Activated T-helper 2 cell treated with anti-CD3 and anti-CD28 coated beads, Interferon-gamma antibody, Interleukin-2, Interleukin-4, amounts not matched to agents 10 μg/mL and 5 μg/mL and 100 μg/mL, durations not matched to agents 14 hours and 24 hours and 36 hours (primary cell): Measurements from ENCODE around the gene STT3B. TPM values are rescaled to one million over a fixed set of nuclear protein-coding genes. Genes with fewer than 3 reads are reported as not detected.

Experiments used
- DNase-seq: peaks from one replicate; pipeline ENCODE4 v3.0.0; 2021; ENCODE audit warnings: low spot score
- H3K27ac Mint-ChIP-seq: one replicate; pipeline ENCODE4 v1.8.0; 2021; ENCODE audit warnings: mixed read lengths
- H3K27me3 Mint-ChIP-seq: one replicate; pipeline ENCODE4 v1.8.0; 2021; ENCODE audit warnings: low read depth, mixed read lengths
- H3K36me3 Mint-ChIP-seq: one replicate; pipeline ENCODE4 v1.8.0; 2021; ENCODE audit warnings: low read depth, mixed read lengths
- H3K4me1 Mint-ChIP-seq: one replicate; pipeline ENCODE4 v1.8.0; 2021; ENCODE audit warnings: low read depth, mixed read lengths
- H3K4me3 Mint-ChIP-seq: one replicate; pipeline ENCODE4 v1.8.0; 2021; ENCODE audit warnings: low read depth, mild to moderate bottlenecking, moderate library complexity, mixed read lengths
- H3K9me3 Mint-ChIP-seq: one replicate; pipeline ENCODE4 v1.8.0; 2021; ENCODE audit warnings: mixed read lengths
- intact Hi-C: fragments of 100-400 bp; cut with micrococcal nuclease; formaldehyde crosslinking; loops from one replicate; pipeline ENCODE4 v1.15.1; 2023
- total RNA-seq: library from RNA; stranded (reverse); gene quantifications from 2 replicates; pipeline ENCODE4 v1.2.3, GENCODE V29; 2022

Gene STT3B
- total RNA-seq, 1 donor from 2014 or later: 114 TPM

- no peaks in the 10 kb centered on the region for H3K9me3 Mint-ChIP-seq
- H3K27ac Mint-ChIP-seq: no peak overlapping the region
- H3K4me1 Mint-ChIP-seq: peaks cover 60% of the 10 kb centered on the region
- no peak for DNase-seq
- no peaks in the 10 kb centered on the region for H3K27me3 Mint-ChIP-seq
- no peak overlapping the region for H3K4me3 Mint-ChIP-seq
- peaks cover 12% of the 10 kb centered on the region for H3K36me3 Mint-ChIP-seq
- intact Hi-C loops: loop anchor here (5.0 kb wide), 1 partner anchor 70 kb away; no protein-coding TSS in a partner anchor
These were observed 34.3 kb downstream of the STT3B start for GRCh38 chr3:31567036-31567435.

GRCh38 chr3:31568649-31569048 lies 35.9 kb downstream of the STT3B start:
- no peak for DNase-seq
- H3K27ac Mint-ChIP-seq: no peak overlapping the region
- H3K9me3 Mint-ChIP-seq: no peaks in the 10 kb centered on the region
- peaks cover 51% of the 10 kb centered on the region for H3K4me1 Mint-ChIP-seq
- H3K27me3 Mint-ChIP-seq: no peaks in the 10 kb centered on the region
- peaks cover 12% of the 10 kb centered on the region for H3K36me3 Mint-ChIP-seq
- intact Hi-C loops: loop anchor here (5.0 kb wide), 1 partner anchor 69 kb away; no protein-coding TSS in a partner anchor
- H3K4me3 Mint-ChIP-seq: no peak overlapping the region

GRCh38 chr3:31571325-31571724 lies 38.6 kb downstream of the STT3B start:
- no peak for DNase-seq
- Mint-ChIP-seq H3K4me1 (peaks cover 52% of the 10 kb centered on the region), H3K27ac (no peak overlapping the region), H3K36me3 (peaks cover 12% of the 10 kb centered on the region), H3K9me3 (no peaks in the 10 kb centered on the region), H3K4me3 (no peak overlapping the region), H3K27me3 (no peaks in the 10 kb centered on the region)
- intact Hi-C loops: no loop called here

GRCh38 chr3:31572236-31573004 lies 39.7 kb downstream of the STT3B start:
- Mint-ChIP-seq H3K4me3 (no peak overlapping the region), H3K9me3 (no peaks in the 10 kb centered on the region), H3K36me3 (peaks cover 20% of the 10 kb centered on the region), H3K27me3 (no peaks in the 10 kb centered on the region), H3K4me1 (peaks cover 44% of the 10 kb centered on the region), H3K27ac (no peak overlapping the region)
- intact Hi-C loops: no loop called here
- DNase-seq: no peak

- no peak for DNase-seq
These were observed 40.5 kb downstream of the STT3B start for GRCh38 chr3:31573036-31573779.

GRCh38 chr3:31575448-31575847 lies 42.7 kb downstream of the STT3B start:
- no peaks in the 10 kb centered on the region for H3K27me3 Mint-ChIP-seq
- H3K4me3 Mint-ChIP-seq: no peak overlapping the region
- H3K9me3 Mint-ChIP-seq: no peaks in the 10 kb centered on the region
- peaks cover 39% of the 10 kb centered on the region for H3K36me3 Mint-ChIP-seq
- no peak for DNase-seq
- no peak overlapping the region for H3K27ac Mint-ChIP-seq
- intact Hi-C loops: no loop called here
- peaks cover 35% of the 10 kb centered on the region for H3K4me1 Mint-ChIP-seq

More at GRCh38 chr3:31573036-31573779, 40.5 kb downstream of the STT3B start:
- H3K27me3 Mint-ChIP-seq: no peaks in the 10 kb centered on the region
- no peaks in the 10 kb centered on the region for H3K9me3 Mint-ChIP-seq
- intact Hi-C loops: no loop called here
- no peak overlapping the region for H3K4me3 Mint-ChIP-seq
- peaks cover 24% of the 10 kb centered on the region for H3K36me3 Mint-ChIP-seq
- peaks cover 46% of the 10 kb centered on the region for H3K4me1 Mint-ChIP-seq
- H3K27ac Mint-ChIP-seq: no peak overlapping the region

GRCh38 chr3:31576521-31576920 lies 43.8 kb downstream of the STT3B start:
- Mint-ChIP-seq H3K4me1 (peaks cover 30% of the 10 kb centered on the region), H3K9me3 (peaks cover under 1% of the 10 kb centered on the region), H3K36me3 (peaks cover 44% of the 10 kb centered on the region), H3K4me3 (no peak overlapping the region), H3K27ac (no peak overlapping the region), H3K27me3 (no peaks in the 10 kb centered on the region)
- intact Hi-C loops: no loop called here
- DNase-seq: no peak

GRCh38 chr3:31577232-31577631 lies 44.5 kb downstream of the STT3B start:
- H3K27me3 Mint-ChIP-seq: no peaks in the 10 kb centered on the region
- no peak for DNase-seq
- intact Hi-C loops: no loop called here

GRCh38 chr3:31579828-31580227 lies 47.1 kb downstream of the STT3B start:
- Mint-ChIP-seq H3K36me3 (peaks cover 72% of the 10 kb centered on the region), H3K9me3 (peaks cover 23% of the 10 kb centered on the region), H3K27me3 (no peaks in the 10 kb centered on the region), H3K27ac (no peak overlapping the region), H3K4me1 (peaks cover 41% of the 10 kb centered on the region), H3K4me3 (no peak overlapping the region)
- no peak for DNase-seq
- intact Hi-C loops: no loop called here

More at GRCh38 chr3:31577232-31577631, 44.5 kb downstream of the STT3B start:
- Mint-ChIP-seq H3K36me3 (peaks cover 50% of the 10 kb centered on the region), H3K27ac (no peak overlapping the region), H3K9me3 (peaks cover 7% of the 10 kb centered on the region), H3K4me3 (no peak overlapping the region), H3K4me1 (peaks cover 34% of the 10 kb centered on the region)

- intact Hi-C loops: no loop called here
- Mint-ChIP-seq H3K4me1 (peaks cover 33% of the 10 kb centered on the region), H3K4me3 (no peak overlapping the region), H3K27me3 (no peaks in the 10 kb centered on the region), H3K27ac (no peak overlapping the region), H3K9me3 (peaks cover 31% of the 10 kb centered on the region), H3K36me3 (peaks cover 80% of the 10 kb centered on the region)
- no peak for DNase-seq
These were observed 47.9 kb downstream of the STT3B start for GRCh38 chr3:31580645-31581044.

- Mint-ChIP-seq H3K27me3 (no peaks in the 10 kb centered on the region), H3K27ac (peak overlapping the region; percentile 65), H3K9me3 (peaks cover 41% of the 10 kb centered on the region), H3K36me3 (peaks cover 87% of the 10 kb centered on the region), H3K4me3 (no peak overlapping the region), H3K4me1 (peaks cover 29% of the 10 kb centered on the region)
- no peak for DNase-seq
- intact Hi-C loops: no loop called here
These were observed 48.9 kb downstream of the STT3B start for GRCh38 chr3:31581660-31582059.

GRCh38 chr3:31589228-31589627 lies 56.5 kb downstream of the STT3B start:
- Mint-ChIP-seq H3K27me3 (no peaks in the 10 kb centered on the region), H3K4me1 (peaks cover 27% of the 10 kb centered on the region), H3K9me3 (peaks cover 84% of the 10 kb centered on the region), H3K36me3 (peaks cover 94% of the 10 kb centered on the region), H3K27ac (no peak overlapping the region), H3K4me3 (no peak overlapping the region)
- intact Hi-C loops: no loop called here
- no peak for DNase-seq

GRCh38 chr3:31590650-31591049 lies 57.9 kb downstream of the STT3B start:
- H3K36me3 Mint-ChIP-seq: peaks cover 98% of the 10 kb centered on the region
- no peaks in the 10 kb centered on the region for H3K27me3 Mint-ChIP-seq
- DNase-seq: no peak
- no peak overlapping the region for H3K27ac Mint-ChIP-seq
- no peak overlapping the region for H3K4me3 Mint-ChIP-seq
- H3K4me1 Mint-ChIP-seq: peaks cover 31% of the 10 kb centered on the region
- peaks cover 75% of the 10 kb centered on the region for H3K9me3 Mint-ChIP-seq
- intact Hi-C loops: no loop called here
